ENCODE data around the gene NDUFS2. TPM values are rescaled to one million over a fixed set of nuclear protein-coding genes. Genes with fewer than 3 reads are reported as not detected.

The NDUFS2 gene
- 100 to 1,000 TPM; 117 to 129 TPM for total RNA-seq
- polyA plus RNA-seq (ENCODE audit: insufficient read depth, low read depth, low replicate concordance): 82.9 TPM
- long read RNA-seq, donor 1, partial matches to known transcripts: 62 of 65 reads
- long read RNA-seq, donor 1, other reads (novel, unspliced or antisense): 0 of 65 reads
- long read RNA-seq, donor 2, partial matches to known transcripts: 35 of 37 reads
- long read RNA-seq, donor 2, other reads (novel, unspliced or antisense): 0 of 37 reads

GRCh38 chr1:161201836-161202712 lies at the start of gene NDUFS2:
Gene NDUFS2, plus strand, starts transcription at chr1:161202367. Its CDS starts 19 bp downstream, at chr1:161202386.
- intact Hi-C loops (cut with DNase I; ENCODE audit: low total_unique reads): no loop called here
- Histone ChIP-seq H3K27ac (peak within 1 kb of the TSS; percentile 99 to 100), H3K36me3 (ENCODE audit: low read depth, missing control alignments) (no peaks in the 10 kb centered on the region), H3K4me3 (peak within 1 kb of the TSS; percentile 72 to 84), H3K4me1 (peaks cover 55% of the 10 kb centered on the region), H3K27me3 (no peaks in the 10 kb centered on the region), H3K9me3 (no peaks in the 10 kb centered on the region)
- no peak for TF ChIP-seq POLR2A (IDR thresholded peaks at IDR 0.05)
- TF ChIP-seq, protein P1, sequence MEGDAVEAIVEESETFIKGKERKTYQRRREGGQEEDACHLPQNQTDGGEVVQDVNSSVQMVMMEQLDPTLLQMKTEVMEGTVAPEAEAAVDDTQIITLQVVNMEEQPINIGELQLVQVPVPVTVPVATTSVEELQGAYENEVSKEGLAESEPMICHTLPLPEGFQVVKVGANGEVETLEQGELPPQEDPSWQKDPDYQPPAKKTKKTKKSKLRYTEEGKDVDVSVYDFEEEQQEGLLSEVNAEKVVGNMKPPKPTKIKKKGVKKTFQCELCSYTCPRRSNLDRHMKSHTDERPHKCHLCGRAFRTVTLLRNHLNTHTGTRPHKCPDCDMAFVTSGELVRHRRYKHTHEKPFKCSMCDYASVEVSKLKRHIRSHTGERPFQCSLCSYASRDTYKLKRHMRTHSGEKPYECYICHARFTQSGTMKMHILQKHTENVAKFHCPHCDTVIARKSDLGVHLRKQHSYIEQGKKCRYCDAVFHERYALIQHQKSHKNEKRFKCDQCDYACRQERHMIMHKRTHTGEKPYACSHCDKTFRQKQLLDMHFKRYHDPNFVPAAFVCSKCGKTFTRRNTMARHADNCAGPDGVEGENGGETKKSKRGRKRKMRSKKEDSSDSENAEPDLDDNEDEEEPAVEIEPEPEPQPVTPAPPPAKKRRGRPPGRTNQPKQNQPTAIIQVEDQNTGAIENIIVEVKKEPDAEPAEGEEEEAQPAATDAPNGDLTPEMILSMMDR (IDR thresholded peaks at IDR 0.05): peak in 1 of 3 experiments; percentile 14
- WGBS, 2 donors: 0 to 1% methylated on average over 23 to 52 of the region's 53 CpGs
- peak; percentile 100 for DNase-seq

GRCh38 chr1:161153176-161153575 lies 49.0 kb upstream of the NDUFS2 start:
- peaks cover 18% of the 10 kb centered on the region for H3K4me1 ChIP-seq
- intact Hi-C loops (cut with DNase I; ENCODE audit: low total_unique reads): no loop called here
- DNase-seq: no peak

GRCh38 chr1:161153682-161154337 lies 48.4 kb upstream of the NDUFS2 start, which contains the start of gene UFC1:
Gene UFC1, plus strand, starts transcription at chr1:161153978. Its CDS starts 20 bp downstream, at chr1:161153998.
- intact Hi-C loops (cut with DNase I; ENCODE audit: low total_unique reads): no loop called here
- Histone ChIP-seq H3K4me3 (peak within 1 kb of the TSS; percentile 84 to 96), H3K27me3 (no peaks in the 10 kb centered on the region), H3K9me3 (no peaks in the 10 kb centered on the region), H3K4me1 (peaks cover 25% of the 10 kb centered on the region), H3K36me3 (ENCODE audit: low read depth, missing control alignments) (no peaks in the 10 kb centered on the region), H3K27ac (peak within 1 kb of the TSS; percentile 95 to 96)
- TF ChIP-seq POLR2A (IDR thresholded peaks at IDR 0.05): no peak
- TF ChIP-seq, protein P1 (IDR thresholded peaks at IDR 0.05): no peak
- peak; percentile 93 for DNase-seq
- WGBS, 2 donors: 1% methylated on average over 29 to 33 of the region's 33 CpGs

More at GRCh38 chr1:161153176-161153575, 49.0 kb upstream of the NDUFS2 start:
- WGBS, 2 donors: 9 to 22% methylated on average over 9 of the region's 9 CpGs
- Histone ChIP-seq H3K9me3 (no peaks in the 10 kb centered on the region), H3K4me3 (peak overlapping the region; percentile 84 to 96), H3K36me3 (ENCODE audit: low read depth, missing control alignments) (no peaks in the 10 kb centered on the region), H3K27ac (peak overlapping the region; percentile 95 to 96), H3K27me3 (no peaks in the 10 kb centered on the region)
- TF ChIP-seq POLR2A (IDR thresholded peaks at IDR 0.05): no peak
- TF ChIP-seq, protein P1 (IDR thresholded peaks at IDR 0.05): no peak

- Histone ChIP-seq H3K36me3 (ENCODE audit: low read depth, missing control alignments) (no peaks in the 10 kb centered on the region), H3K9me3 (no peaks in the 10 kb centered on the region), H3K4me1 (peaks cover 44% of the 10 kb centered on the region), H3K27ac (no peak overlapping the region), H3K27me3 (no peaks in the 10 kb centered on the region), H3K4me3 (no peak overlapping the region)
- WGBS, 2 donors: 90 to 100% methylated on average over 1 of the region's 1 CpG
- TF ChIP-seq POLR2A (IDR thresholded peaks at IDR 0.05): no peak
- TF ChIP-seq, protein P1 (IDR thresholded peaks at IDR 0.05): no peak
- DNase-seq: no peak
- intact Hi-C loops (cut with DNase I; ENCODE audit: low total_unique reads): no loop called here
Measured at GRCh38 chr1:161157867-161158266, 44.3 kb upstream of the NDUFS2 start.

All from testis (tissue), 5 donors.